ENCODE results near the gene ABLIM2.

ABLIM2 gene

DNA sequence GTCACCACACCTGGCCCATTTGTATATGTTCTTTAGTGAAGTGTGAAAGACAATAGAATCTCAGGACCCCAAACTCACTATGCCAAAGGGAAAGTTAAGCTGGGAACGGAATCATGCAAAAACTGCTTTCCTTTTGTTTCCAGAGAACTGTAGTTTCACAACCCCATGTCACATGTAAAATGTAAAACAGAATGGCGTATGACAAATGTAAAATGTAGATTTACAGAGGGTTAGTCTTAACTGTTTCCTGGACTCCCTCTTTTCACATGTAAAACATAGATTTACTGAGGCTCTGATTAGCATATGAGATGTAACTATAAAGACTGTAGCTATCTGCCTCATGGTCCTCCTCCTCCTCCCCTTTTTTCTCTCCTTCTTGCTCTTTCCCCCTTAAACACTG lies 66.3 kb downstream of the ABLIM2 start:
- Mint-ChIP-seq H3K9me3 (peaks cover 18 to 38% of the 10 kb centered on the region in 2 donors), H3K27me3 (no peaks in the 10 kb centered on the region), H3K4me1 (peaks cover 5% of the 10 kb centered on the region), H3K4me3 (no peak overlapping the region), H3K27ac (no peak overlapping the region)
- no peak for ATAC-seq
- no peak for DNase-seq

DNA sequence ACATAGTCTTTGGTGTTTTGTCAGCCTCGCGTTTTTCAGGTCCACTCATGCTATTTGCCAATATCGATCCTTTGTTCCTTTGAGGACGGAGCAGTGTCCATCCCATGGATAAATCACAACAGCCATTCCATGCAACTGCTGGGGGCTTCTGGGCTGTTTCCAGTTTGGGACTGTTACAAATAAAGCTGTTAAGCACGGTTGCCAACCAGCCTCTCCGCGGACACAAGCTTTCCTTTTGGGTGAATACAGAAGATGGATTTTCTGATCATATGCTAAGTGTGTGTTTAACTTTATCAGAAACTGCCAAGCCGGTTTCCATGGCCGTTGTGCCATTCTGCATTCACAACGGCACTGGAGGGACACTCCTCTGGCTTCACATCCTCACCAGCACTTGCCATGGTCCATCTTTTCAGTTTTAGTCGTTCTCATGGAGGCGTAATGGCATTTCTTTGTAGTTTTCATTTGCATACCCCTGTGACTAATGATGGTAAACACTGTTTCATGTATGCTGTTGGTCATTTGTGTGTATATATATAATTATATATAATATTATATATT lies 67.8 kb downstream of the ABLIM2 start:
- Mint-ChIP-seq H3K9me3 (peaks cover 18 to 34% of the 10 kb centered on the region in 2 donors), H3K4me1 (peaks cover 5% of the 10 kb centered on the region), H3K4me3 (no peak overlapping the region), H3K27me3 (no peaks in the 10 kb centered on the region), H3K27ac (peak overlapping the region in 1 of 2 donors; percentile 82)
- DNase-seq (no peak), ATAC-seq (peak; percentile 60)

DNA sequence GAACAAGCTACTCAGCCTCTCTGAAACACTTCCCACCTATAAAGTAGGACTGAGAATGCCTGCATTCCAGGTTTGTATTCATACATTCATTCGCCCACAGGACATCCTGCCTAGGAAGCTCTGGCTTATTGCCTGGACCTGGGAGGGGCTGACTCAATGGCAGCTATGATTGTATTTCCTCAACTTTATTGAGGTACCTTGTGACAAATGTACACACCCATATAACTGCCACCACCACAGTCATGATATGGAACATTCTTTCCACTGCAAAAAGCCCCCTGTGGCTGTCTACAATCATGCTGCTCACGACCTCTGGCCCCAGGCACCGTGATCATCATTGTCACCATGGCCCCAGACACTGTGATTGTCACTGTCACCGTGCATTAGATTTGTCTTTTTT lies 68.3 kb downstream of the ABLIM2 start:
- no peaks in the 10 kb centered on the region for H3K27me3 Mint-ChIP-seq
- H3K4me3 Mint-ChIP-seq, result no peak overlapping the region
- peaks cover 5% of the 10 kb centered on the region for H3K4me1 Mint-ChIP-seq
- H3K9me3 Mint-ChIP-seq, result peaks cover 18 to 28% of the 10 kb centered on the region in 2 donors
- ATAC-seq (peak; percentile 77), DNase-seq (peak in 1 of 2 donors; percentile 21)
- peak overlapping the region in 1 of 2 donors; percentile 82 for H3K27ac Mint-ChIP-seq

DNA sequence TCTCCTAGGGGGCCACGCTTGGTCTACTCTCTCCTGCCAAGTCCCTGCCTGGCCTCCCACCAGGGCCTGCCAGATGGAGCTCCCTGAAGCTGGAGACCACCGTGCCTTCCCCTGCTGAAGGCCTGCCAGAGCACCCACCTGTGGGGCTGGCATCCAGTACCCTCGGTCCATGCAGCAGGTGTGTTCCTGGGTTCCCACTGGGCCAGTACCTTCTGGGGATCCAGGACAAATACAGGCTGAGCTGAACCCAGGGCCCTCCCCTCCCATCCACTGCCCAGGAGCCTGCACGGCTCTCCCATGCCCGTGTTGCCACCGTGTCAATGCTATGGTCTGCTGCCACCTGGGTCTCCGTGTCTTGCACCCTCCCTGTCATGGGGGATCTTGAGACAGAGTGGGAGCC lies 68.8 kb downstream of the ABLIM2 start:
- peak; percentile 18 for ATAC-seq
- H3K27ac Mint-ChIP-seq, result no peak overlapping the region
- H3K4me1 Mint-ChIP-seq, result peaks cover 5% of the 10 kb centered on the region
- no peak overlapping the region for H3K4me3 Mint-ChIP-seq
- H3K27me3 Mint-ChIP-seq, result no peaks in the 10 kb centered on the region
- peaks cover 15 to 24% of the 10 kb centered on the region in 2 donors for H3K9me3 Mint-ChIP-seq
- DNase-seq, result no peak

DNA sequence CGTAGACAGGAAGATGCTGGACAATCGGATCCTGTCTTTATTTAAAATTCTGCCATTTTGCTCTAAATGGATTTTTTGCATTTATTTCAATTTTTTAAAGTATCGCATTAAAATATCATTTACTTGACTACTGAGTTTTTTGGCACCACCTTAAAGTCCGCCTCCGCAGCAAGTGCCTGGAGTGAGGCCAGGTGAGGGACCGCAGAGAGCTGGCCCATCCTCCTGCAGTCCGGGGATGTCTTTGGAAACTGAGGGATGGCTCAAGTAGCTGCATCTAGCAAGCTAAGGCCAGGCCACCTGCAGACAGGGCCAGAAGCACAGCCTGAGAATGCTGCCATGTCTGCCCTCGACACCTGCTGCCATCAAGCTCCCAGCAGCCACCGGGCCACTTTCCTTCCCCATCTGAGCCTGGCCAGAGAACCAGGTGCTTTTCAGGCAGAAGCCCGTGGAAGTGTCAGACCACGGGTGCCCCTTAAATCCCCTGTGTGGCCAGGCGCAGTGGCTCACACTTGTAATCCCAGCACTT lies 69.6 kb downstream of the ABLIM2 start:
- ATAC-seq, result no peak
- no peaks in the 10 kb centered on the region for H3K27me3 Mint-ChIP-seq

DNA sequence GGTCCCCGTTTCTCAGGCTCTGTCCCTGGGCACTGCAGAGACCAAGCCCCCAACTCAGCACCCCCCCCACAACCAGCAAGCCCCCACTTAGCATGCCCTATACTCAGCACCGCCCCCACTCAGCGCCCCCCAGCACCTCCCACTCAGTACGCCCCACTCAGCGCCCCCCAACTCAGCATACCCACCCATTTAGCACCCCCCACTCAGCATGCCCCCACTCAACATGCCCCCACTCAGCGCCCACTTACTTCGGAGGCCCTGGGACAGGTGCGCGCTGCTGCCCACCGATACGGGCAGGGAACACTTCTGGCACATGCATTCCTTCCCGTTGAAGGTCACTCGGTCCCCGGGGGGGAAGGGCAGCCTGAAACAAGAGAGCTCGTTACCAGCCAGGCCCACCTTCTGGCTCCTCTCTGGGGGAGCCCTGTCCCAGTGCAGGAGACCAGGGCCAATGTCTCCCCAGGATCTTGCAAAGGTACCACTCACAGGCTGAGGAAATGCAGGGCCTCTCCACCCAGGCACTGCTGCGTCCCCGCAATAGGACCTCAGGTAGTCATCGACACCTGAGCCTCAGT lies 70.6 kb downstream of the ABLIM2 start:
- DNase-seq, result no peak
- H3K9me3 Mint-ChIP-seq, result peaks cover 0 to 7% of the 10 kb centered on the region in 2 donors
- no peak overlapping the region for H3K27ac Mint-ChIP-seq
- H3K4me1 Mint-ChIP-seq, result peaks cover 5% of the 10 kb centered on the region
- no peak overlapping the region for H3K4me3 Mint-ChIP-seq
- H3K27me3 Mint-ChIP-seq, result no peaks in the 10 kb centered on the region
- ATAC-seq, result no peak

More for the DNA sequence above, 69.6 kb downstream of the ABLIM2 start:
- no peak for DNase-seq
- H3K9me3 Mint-ChIP-seq, result peaks cover 8 to 16% of the 10 kb centered on the region in 2 donors
- H3K27ac Mint-ChIP-seq, result no peak overlapping the region
- H3K4me1 Mint-ChIP-seq, result peaks cover 5% of the 10 kb centered on the region
- H3K4me3 Mint-ChIP-seq, result no peak overlapping the region

DNA sequence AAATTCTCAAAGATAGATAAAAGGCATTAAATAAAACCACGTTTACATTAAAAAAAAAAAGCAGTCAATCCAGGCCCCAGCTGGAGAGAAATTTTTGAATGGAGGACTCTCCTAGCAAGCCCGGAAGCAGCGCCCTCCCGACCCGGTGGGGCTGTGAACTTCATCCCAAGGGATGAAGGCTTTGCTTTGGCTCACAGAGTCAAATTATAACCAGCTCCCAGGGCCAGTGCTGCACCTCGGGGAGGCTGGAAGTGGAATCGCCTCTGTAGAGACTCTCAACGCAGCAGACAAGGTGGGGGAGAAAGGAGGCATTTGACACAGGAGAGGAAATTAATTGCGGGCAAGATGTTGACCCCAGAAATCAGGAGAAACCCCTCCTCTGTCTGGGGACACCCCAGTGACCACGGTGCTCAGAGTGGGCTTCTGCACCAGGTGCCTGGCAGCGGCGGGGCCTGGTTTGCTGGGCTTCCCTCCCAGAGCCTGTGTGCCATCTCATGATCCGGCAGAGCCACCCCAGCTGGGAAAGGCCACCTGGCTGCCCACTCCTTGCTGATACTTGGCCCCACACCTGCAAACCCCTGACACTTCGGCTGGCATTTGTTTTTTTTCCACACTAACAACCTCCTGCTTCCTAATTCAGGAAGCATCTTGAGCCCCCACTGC lies 71.7 kb downstream of the ABLIM2 start:
- no peak for DNase-seq
- H3K27me3 Mint-ChIP-seq, result no peaks in the 10 kb centered on the region
- H3K4me1 Mint-ChIP-seq, result peaks cover 5% of the 10 kb centered on the region
- ATAC-seq, result no peak
- no peak overlapping the region for H3K4me3 Mint-ChIP-seq
- no peak overlapping the region for H3K27ac Mint-ChIP-seq
- no peaks in the 10 kb centered on the region for H3K9me3 Mint-ChIP-seq

DNA sequence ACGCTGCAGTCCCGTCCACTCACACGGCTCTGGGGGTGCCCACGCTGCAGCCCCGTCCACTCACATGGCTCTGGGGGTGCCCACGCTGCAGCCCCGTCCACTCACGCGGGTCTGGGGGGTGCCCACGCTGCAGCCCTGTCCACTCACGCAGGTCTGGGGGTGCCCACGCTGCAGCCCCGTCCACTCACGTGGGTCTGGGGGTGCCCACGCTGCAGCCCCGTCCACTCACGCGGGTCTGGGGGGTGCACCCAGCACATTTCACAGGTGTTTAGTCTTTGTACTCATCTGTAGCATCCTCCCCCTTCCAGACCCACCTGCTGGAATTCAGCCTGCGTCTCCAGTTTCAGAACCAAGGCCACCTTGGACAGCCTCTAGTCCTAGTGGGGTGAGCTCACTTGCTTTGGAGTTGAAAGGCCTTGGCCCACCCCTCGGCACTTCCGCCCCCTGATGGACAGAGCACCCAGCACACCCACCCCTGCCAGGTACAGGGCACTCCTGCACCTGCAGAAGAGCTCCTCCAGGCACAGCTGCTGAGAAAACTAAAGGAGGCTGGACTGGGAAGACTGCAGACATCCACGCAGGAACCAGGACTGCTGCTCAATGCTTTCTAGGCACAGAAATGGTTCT lies 73.0 kb downstream of the ABLIM2 start:
- ATAC-seq (no peak), DNase-seq (no peak)
- H3K27ac Mint-ChIP-seq, result no peak overlapping the region
- H3K27me3 Mint-ChIP-seq, result peaks cover 1% of the 10 kb centered on the region
- no peak overlapping the region for H3K4me3 Mint-ChIP-seq
- no peaks in the 10 kb centered on the region for H3K9me3 Mint-ChIP-seq
- peaks cover 5% of the 10 kb centered on the region for H3K4me1 Mint-ChIP-seq

DNA sequence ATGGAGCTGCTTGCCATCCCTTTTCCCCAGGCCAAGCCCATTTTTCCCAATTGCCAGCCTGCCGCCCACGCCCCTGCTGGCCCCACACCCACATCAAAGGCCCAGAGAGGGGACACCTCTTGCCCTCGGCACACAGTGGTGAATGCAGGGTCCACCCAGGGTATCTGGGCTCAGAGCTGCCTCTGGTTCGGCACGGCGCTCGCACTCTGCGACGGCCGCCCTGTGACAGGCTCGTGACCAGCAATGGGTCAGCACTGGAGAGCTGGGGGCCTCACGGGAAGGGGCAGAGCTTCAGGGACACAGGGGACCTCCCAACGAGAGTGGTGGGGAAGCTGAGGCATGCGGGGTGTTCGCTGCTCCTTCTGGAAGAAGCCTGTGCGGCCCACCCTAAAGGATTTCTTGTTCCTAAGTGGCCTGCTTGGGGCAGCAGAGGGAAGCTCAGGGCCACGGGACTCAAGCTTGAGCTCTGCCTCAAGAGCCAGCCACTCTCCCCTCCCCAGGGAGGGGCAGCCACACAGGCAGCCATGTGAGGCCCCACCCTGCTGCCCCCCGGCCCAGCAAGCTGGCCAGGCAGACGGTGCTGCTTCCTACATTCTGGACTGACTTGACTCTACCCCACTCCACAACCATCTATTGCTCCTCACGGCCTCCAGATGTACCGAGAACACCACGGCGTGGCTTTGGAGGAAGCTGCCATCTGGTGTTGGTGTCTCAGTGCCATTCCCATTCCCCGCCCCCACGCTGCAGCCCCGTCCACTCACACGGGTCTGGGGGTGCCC lies 73.7 kb downstream of the ABLIM2 start:
- Mint-ChIP-seq H3K4me1 (no peaks in the 10 kb centered on the region), H3K27me3 (peaks cover 8% of the 10 kb centered on the region), H3K9me3 (no peaks in the 10 kb centered on the region), H3K27ac (no peak overlapping the region), H3K4me3 (no peak overlapping the region)
- ATAC-seq (no peak), DNase-seq (no peak)

DNA sequence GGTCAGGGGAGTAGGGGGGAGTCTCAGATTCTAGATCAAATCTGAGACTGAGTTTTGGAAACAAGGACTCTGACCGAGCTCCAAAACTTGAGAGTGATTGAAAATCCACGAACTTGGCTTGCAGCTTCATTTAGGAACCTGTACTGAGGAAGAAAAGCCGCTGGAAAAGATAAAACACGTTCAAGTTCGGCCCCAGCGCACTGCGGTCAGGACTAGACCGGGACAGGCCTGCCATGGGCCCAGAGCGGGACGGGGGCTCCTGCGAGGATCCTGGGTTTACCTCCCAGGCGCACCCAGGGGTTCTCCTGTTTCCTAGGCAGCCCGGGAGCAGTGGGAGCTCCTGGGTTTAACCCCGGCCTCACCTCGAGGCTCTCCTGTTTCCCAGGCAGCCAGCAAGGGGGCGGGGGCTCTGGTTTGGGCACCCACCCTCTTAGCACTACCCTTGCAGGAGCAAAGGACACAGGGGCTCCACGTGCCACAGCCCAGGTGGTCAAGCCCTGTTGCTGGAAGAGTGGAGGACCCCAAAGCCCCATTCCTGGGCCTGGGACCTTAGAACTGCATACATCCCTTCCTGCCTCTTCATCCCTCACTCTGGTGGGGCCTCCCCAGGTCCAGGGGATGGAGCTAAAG lies 74.5 kb downstream of the ABLIM2 start:
- Mint-ChIP-seq H3K4me3 (no peak overlapping the region), H3K27ac (no peak overlapping the region), H3K4me1 (no peaks in the 10 kb centered on the region), H3K9me3 (no peaks in the 10 kb centered on the region), H3K27me3 (peaks cover 16% of the 10 kb centered on the region)
- ATAC-seq (no peak), DNase-seq (no peak)

DNA sequence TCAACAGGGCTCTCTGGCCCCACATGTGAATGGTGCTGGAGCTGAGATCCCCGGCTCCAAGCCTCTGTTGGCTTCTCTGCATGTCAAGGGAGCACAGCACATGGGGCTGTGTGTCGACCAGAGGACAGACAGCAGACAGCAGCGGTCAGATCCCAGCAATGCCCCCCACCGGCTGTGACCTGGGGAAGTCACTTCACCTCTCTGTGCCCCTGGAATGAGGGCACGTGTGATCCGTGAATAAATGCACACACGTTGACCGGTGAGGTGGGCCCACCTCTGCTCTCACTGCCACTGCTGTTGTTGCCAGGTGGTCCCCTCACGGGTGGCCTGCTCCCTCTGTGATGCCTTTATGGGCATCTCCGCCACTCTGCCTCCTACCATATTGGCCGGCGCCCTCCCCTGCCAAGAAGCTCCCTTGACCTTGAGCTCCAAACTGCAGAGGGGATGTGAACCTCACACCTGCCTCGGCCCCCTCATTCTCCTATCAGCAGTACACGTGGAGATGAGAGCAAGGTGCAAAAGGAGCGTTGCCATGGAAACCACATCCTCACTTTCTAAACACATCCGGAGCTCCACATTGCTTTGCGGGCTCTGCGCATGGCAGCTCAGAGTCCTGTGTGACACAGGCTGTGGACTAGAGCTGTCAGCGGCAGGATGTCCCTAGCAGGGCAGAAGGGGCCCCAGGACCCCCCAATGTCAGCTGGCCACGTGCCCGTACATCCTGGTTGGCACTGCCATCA lies 75.4 kb downstream of the ABLIM2 start:
- H3K27ac Mint-ChIP-seq, result no peak overlapping the region
- ATAC-seq (no peak), DNase-seq (no peak)
- no peak overlapping the region for H3K4me3 Mint-ChIP-seq
- no peaks in the 10 kb centered on the region for H3K9me3 Mint-ChIP-seq
- H3K4me1 Mint-ChIP-seq, result no peaks in the 10 kb centered on the region
- H3K27me3 Mint-ChIP-seq, result peaks cover 20% of the 10 kb centered on the region

DNA sequence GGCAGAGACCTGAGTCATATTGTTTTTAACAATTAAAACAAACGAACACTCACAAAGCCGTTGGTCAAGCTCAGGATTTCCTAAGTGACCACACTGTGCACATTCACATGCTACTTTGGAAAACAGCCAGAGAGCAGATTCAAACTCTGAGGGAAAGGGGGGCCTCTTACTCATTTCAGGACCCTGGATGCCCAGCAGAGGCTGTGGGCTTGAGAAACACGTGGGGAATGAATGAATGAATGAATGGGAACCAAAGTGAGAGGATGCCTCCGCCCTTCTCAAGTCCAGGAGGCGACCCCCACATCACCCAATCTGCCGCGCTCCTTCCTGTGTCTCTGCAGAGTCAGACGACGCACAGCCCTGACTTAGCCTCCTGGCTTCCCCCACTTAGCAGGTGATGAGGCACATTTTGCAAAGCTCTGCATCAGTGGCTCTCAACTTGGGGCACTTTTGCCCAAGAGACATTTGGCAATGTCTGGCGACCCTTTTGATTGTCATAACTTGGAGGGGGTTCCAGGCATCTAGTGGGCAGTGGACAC lies 76.0 kb downstream of the ABLIM2 start:
- H3K4me1 Mint-ChIP-seq, result no peaks in the 10 kb centered on the region
- peaks cover 20% of the 10 kb centered on the region for H3K27me3 Mint-ChIP-seq
- H3K4me3 Mint-ChIP-seq, result no peak overlapping the region
- no peak overlapping the region for H3K27ac Mint-ChIP-seq
- DNase-seq (no peak), ATAC-seq (no peak)
- H3K9me3 Mint-ChIP-seq, result no peaks in the 10 kb centered on the region

DNA sequence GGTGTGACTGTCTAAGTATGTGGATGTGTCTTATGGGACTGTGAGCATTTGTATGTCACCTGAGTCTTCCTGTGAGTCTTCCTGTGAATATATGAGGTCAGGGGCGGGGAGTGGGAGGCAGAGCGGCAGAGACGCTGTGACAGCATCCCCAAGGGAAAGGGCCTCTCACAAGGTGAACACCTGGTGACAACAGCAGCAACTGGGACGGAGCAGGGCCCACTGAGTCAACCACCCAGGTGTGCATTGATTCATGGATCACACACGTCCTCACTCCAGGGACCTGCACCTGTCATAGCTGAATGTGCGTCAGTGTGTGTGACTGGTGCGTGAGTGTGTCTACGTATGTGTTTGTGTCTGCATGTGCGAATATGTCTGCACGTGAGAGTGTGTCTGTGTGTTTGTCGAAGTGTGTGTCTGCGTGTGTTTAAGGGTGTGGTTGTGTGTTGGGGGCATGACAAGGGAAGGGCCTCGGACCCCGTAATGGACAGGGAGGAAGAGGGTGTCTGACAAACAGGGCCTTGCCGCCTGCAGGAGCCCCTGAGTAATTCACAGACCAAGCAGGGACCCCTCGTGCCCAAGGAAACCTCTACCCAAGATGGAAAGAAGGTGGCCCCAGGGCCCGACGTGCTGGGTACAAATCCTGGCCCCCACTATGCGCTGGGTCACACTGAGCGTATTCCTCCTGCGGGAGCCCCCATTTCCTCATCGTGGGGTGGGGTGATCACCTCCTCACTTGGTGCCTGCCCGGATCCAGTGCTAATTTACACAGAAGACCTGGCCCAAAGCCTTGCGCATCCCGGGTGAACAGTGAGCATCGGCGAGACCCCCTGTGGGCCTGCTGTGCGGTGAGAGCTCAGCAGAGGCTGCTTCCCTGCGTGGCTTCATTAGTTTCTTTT lies 76.7 kb downstream of the ABLIM2 start:
- no peak for ATAC-seq

More for the DNA sequence above, 76.7 kb downstream of the ABLIM2 start:
- Mint-ChIP-seq H3K4me1 (no peaks in the 10 kb centered on the region), H3K27ac (no peak overlapping the region), H3K27me3 (peaks cover 20% of the 10 kb centered on the region), H3K9me3 (no peaks in the 10 kb centered on the region), H3K4me3 (no peak overlapping the region)
- no peak for DNase-seq

All from stimulated activated naive CD8-positive, alpha-beta T cell treated with anti-CD3 and anti-CD28 coated beads, Interleukin-15, amount 100 ng/mL, for 72 hours (primary cell).